Measurements from ENCODE around the gene RABL2B.

GRCh38 chr22:50717709-50718351 is 65.6 kb downstream of the RABL2B start:
- TF ChIP-seq POLR2A (IDR thresholded peaks at IDR 0.05), result no peak
- TF ChIP-seq, protein P1, sequence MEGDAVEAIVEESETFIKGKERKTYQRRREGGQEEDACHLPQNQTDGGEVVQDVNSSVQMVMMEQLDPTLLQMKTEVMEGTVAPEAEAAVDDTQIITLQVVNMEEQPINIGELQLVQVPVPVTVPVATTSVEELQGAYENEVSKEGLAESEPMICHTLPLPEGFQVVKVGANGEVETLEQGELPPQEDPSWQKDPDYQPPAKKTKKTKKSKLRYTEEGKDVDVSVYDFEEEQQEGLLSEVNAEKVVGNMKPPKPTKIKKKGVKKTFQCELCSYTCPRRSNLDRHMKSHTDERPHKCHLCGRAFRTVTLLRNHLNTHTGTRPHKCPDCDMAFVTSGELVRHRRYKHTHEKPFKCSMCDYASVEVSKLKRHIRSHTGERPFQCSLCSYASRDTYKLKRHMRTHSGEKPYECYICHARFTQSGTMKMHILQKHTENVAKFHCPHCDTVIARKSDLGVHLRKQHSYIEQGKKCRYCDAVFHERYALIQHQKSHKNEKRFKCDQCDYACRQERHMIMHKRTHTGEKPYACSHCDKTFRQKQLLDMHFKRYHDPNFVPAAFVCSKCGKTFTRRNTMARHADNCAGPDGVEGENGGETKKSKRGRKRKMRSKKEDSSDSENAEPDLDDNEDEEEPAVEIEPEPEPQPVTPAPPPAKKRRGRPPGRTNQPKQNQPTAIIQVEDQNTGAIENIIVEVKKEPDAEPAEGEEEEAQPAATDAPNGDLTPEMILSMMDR (IDR thresholded peaks at IDR 0.05), result no peak

All from adrenal gland (tissue), 5 donors.